SH-SY5Y (cell line): Measurements from ENCODE around the gene MAP4K3.

ENCODE experiments used
- GATA2 ChIP-seq: IDR thresholded peaks from 2 replicates; pipeline ENCODE4 v1.6.1; 2011; ENCODE audit warnings: mild to moderate bottlenecking, low read depth, low read length
- GATA3 ChIP-seq: IDR thresholded peaks from 2 replicates; pipeline ENCODE4 v1.6.1; 2011; ENCODE audit warnings: low read depth, mild to moderate bottlenecking, low read length, moderate library complexity

DNA sequence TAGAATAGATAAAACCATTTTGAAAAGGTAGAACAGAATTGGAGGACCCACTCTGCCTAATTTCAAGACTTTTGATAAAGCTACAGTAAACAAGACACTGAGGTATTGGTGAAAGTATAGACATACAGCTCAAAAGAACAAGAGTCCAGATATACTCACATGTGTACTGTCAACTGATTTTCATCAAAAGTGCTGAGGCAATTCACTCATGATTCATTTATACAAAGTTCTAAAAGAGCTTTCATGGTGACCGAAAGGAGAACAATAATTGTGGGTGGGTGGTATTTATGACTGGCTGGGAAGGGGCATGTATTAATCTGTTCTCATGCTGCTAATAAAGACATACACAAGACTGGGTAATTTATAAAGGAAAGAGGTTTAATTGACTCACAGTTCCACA, 7.3 kb downstream of the MAP4K3 start:
- TF ChIP-seq GATA3 (no peak), GATA2 (no peak)
